Measurements from ENCODE around the gene PGM3.

The PGM3 gene

DNA sequence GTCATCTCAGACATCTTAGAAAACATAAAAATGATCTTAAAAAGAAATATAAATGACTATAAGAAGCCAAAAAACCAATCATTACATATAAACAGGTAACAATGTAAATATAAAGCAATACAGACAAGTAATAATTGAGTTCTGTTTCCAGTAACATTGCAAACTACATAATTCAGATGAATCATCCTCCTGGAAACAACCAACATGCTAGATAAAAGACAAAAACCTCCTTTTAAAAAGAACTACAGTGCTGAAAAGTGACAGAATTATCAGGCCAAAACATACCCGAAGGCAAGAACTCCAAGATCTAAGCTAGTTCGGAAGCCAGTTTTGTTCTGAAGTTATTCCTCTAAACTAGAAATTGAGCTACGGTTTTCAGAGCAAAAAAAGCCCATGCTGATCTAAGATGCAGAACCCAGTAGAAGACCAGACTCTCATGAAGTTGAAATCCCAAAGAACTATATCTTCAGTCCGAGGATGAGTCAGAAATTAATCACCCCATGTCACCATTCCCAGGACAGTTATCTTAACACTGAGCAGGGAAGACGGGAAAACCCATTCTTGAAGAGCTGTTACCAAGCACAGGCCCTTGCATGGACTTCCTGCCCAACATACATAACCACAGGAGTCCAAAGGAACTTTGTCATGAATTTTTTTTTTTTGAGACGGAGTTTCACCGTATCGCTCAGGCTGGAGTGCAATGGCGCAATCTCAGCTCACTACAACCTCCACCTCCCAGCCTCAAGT, 9.8 kb downstream of the PGM3 start:
- no peak for DNase-seq (ENCODE audit: low read depth in 2 of 2)

GRCh38 chr6:83182114-83182513, 11.0 kb downstream of the PGM3 start:
- DNase-seq (ENCODE audit: low read depth in 2 of 2): no peak

DNA sequence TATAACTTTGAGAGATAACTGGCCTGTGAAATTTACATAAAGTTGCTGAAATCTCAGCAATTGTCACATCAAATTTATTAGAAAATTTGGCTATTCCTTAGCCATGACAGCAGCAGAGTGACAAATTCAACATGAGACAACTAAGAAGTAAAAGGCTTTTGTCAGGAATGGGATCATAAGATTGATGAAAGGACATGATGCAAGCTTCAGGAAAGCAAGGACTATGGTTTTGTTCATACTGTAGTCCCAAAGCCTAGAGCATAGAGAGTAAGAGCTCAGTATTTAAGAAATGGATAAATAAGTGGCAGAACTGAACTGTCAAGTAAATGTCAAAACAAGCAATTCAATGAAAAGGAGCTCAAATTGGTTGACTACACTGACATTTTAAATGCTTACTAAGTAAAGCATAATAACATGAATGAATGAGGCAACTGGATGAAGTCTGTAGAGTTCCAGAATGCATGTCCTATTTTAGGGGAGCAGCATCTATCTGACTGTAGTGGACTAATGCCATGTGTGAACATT, 12.6 kb downstream of the PGM3 start:
- no peak for DNase-seq (ENCODE audit: low read depth in 2 of 2)

DNA sequence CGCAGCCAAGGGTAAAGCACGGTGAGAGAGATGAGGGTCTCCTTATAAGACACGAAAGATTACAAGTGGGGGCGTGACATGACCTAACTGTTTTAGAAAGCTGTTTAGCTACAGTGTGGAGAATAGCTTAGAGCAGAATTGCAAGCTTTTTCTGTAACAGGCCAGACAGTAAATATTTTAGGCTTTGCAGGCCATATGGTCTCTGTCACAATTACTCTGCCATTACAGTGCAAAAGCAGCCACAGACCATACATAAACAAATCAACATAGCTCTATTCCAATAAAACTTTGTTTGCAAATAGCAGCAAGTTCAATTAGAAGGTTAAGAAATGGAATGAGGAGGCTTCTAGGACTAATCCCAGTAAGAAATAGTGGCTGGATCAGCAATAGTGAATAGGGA, 16.8 kb downstream of the PGM3 start:
- no peak for DNase-seq (ENCODE audit: low read depth in 2 of 2)

DNA sequence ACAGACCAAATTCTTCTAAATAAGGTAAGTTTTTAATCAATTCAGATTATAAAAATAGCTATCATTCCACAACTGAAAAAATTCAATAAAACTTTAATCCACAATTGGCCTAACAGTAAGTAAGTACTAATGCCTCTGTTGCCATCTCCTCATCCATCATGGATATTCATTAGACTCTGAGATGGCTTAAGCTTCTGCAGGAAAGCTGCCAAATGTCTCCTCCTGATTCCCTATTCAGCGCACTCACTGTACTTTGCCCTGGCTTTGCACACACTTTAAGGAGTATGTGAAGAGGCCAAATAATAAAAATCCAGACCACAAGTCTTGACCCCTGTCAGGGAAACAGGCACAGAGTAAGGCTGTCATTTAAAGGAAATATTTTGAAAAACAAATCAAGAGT, 23.6 kb downstream of the PGM3 start:
- no peak for DNase-seq (ENCODE audit: low read depth in 2 of 2)

DNA sequence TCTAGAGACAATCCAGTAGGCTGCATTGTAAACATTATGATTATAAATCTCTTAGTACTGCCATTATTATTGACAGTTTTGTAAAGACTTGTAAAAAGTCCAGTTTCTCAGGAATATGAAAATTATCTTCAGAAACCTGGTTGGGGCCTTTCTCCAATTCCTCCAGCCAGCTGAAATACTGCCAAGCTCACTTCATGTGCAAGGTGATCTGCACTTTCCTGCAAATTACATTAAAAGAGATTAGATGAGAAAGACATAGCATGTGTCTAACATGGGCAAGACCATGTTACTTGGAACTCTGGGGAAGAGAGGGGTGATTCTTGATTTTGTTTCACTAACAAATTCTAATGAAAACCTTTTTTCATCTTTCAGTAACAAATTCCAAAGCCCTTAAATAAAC, 24.0 kb downstream of the PGM3 start:
- no peak for DNase-seq (ENCODE audit: low read depth in 2 of 2)

DNA sequence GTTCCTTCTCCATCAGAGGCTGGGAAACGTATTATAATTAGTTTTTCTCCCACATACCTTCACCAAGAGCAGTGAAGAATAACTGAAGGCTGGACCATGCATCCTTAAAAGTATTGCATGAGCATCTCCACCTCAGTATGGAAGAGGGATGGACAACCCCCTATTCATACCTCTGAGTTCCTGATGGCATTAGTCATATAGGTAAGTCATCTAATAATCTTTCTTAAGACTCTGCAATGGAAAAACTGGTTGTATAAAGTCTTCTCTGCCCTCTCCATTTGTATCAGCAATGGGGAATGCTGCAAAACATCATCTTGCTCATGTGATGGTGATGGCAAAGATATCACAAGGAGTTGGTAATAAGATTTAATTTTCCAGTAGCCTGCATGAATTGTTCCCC, 24.5 kb downstream of the PGM3 start:
- no peak for DNase-seq (ENCODE audit: low read depth in 2 of 2)

GRCh38 chr6:83167726-83168278, 25.3 kb downstream of the PGM3 start:
- DNase-seq (ENCODE audit: low read depth in 2 of 2): no peak

DNA sequence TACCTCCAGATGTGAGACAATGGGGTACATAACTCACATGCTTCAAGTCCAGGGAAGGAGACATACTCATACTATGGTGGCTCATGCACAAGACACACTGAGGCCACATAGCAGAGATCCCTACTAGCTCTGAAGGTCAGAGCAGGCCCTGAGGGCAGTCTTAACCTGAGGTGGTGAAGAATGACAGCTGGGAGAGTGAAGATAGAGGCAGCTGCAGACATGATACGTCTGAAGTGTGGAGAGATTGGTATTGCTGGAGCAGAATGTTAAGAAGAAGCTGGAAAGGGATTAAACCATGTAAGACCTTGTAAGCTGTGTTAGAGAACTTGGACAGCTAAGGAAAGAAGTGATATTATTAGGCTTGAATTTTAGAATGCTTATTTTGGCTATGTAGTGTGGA, 32.9 kb downstream of the PGM3 start:
- DNase-seq (ENCODE audit: low read depth in 2 of 2): no peak

GRCh38 chr6:83155794-83156193, 37.3 kb downstream of the PGM3 start:
- no peak for DNase-seq (ENCODE audit: low read depth in 2 of 2)

- no peak for DNase-seq (ENCODE audit: low read depth in 2 of 2)
Observed at GRCh38 chr6:83153883-83154521, 39.1 kb downstream of the PGM3 start.

- no peak for DNase-seq (ENCODE audit: low read depth in 2 of 2)
Observed at GRCh38 chr6:83152913-83153312, 40.2 kb downstream of the PGM3 start.

DNA sequence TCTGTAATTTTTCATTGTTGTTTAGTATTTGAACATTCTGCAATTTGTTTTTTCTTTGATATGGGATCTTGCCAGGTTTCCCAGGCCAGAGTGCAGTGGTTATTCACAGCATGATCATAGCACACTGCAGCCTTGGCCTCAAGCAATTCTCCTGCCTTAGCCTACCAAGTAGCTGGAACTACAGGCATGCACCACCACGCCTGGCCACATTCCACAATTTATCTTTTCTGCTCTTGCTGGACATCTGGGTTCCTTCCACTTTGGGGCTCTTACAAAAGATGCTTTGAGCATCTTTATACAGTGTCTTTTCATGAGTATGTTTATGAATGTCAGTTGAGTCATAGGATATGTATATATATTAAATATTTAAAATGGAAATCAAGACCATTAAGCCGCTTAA, 42.0 kb downstream of the PGM3 start:
- DNase-seq (ENCODE audit: low read depth in 2 of 2): no peak

- no peak for DNase-seq (ENCODE audit: low read depth in 2 of 2)
Observed at GRCh38 chr6:83138758-83139157, 54.3 kb downstream of the PGM3 start.

DNA sequence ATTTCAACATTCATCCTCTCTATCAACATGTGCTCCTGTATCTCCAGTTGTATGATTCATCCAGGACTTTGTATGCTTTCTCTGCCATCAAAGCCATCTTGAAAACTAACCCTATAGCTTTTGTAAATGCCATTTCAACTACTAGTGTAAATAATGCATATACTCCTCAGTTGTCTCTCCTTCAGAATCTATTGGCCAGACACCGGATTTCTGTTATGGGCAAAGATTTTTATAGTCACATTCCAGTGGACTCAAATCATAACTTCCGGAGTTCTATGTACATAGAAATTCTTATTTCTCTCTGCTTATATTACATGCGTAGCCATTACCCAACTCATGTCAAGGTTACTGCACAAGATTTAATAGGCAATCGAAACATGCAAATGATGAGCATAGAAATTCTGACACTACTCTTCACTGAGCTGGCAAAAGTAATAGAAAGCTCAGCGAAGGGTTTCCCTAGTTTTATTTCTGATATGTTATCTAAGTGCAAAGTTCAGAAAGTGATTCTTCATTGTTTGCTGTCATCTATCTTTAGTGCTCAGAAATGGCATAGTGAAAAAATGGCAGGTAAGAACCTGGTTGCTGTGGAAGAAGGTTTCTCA, 54.8 kb downstream of the PGM3 start:
- DNase-seq (ENCODE audit: low read depth in 2 of 2): no peak

DNA sequence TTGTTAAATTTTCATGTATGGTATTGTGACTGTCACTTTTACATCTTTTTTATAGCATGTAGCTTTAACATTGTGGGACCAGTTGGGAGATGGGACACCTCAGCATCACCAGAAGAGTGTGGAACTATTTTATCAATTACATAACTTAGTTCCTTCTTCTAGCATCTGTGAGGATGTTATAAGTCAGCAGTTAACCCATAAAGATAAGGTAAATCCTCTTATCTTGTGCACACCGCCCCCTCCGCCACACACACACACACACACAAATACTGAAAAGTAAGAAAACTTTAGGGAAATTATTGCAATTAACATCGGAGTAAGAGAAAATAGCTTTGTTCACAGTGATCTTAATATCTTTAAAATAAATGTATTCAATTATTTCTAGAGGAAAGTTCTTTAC, 60.9 kb downstream of the PGM3 start:
- DNase-seq (ENCODE audit: low read depth in 2 of 2): no peak

- DNase-seq (ENCODE audit: low read depth in 2 of 2): no peak
Observed at GRCh38 chr6:83127976-83128375, 65.1 kb downstream of the PGM3 start.

- DNase-seq (ENCODE audit: low read depth in 2 of 2): no peak
Observed at GRCh38 chr6:83127258-83127657, 65.8 kb downstream of the PGM3 start.

DNA sequence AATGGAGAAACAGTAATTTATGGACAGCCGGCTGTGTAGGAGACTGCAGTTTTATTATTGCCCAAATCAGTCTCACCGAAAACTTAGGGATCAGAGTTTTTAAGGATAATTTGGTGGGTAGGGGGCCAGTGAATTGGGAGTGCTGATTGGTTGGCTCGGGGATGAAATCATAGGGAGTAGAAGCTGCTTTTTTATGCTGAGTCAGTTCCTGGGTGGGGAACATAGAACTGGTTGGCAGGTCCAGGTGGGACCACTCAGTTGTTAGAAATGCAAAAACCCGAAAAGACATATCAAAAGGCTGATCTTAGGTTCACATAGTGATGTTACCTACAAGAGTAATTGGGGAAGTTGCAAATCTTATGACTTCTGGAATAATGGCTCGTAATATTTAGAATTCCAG, 66.3 kb downstream of the PGM3 start:
- no peak for DNase-seq (ENCODE audit: low read depth in 2 of 2)

DNA sequence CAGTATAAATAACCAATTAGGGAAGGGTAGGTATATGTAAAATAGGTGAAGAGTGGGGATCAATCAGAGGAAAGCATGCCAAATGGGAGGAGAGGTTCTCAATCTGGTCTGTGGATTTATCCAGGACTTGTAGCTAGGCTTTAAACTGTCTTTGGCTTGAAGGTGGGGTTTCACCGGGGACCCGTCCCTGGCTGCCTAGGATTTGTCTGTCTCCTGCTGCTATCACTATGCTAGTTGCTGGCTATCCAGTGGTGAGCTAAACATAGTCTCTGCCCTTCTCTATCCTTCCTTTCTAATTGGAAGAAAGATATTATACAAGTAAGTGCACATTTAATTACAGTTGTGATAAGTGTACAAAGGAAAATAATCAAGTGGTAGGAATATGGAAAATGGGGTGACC, 66.8 kb downstream of the PGM3 start:
- no peak for DNase-seq (ENCODE audit: low read depth in 2 of 2)

DNA sequence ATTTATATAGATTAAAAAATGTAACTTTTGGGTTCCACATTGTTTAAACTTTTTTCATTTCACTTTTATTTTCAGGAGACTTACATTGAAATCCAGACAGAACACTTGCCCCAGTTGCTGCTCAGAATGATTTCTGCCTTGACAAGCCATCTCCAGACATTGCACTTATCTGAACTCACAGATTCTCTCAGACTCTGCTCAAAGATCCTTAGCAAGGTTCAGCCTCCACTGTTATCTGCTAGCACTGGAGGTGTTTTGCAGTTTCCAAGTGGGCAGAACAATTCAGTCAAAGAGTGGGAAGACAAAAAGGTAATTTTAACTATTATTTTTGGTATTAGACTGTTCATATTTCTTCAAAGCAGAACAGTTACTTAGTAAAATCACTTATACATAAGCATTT, 67.6 kb downstream of the PGM3 start:
- no peak for DNase-seq (ENCODE audit: low read depth in 2 of 2)

GRCh38 chr6:83124553-83124952, 68.5 kb downstream of the PGM3 start:
- DNase-seq (ENCODE audit: low read depth in 2 of 2): no peak

All from stimulated activated CD8-positive, alpha-beta memory T cell treated with anti-CD3 and anti-CD28 coated beads, Interleukin-15, amount 100 ng/mL, for 4 hours (primary cell).